ENCODE data around the gene TAS2R3. TPM values are rescaled to one million over a fixed set of nuclear protein-coding genes. Genes with fewer than 3 reads are reported as not detected.
"Not testable (repeated sequence)": the region's sequence is repeated elsewhere in the genome, so short reads cannot be mapped to it uniquely, and the experiment has no call there.

TAS2R3 gene
- total RNA-seq, 6 experiments from 2014 or later = 0.17 to 0.26 TPM; not detected in 4

DNA sequence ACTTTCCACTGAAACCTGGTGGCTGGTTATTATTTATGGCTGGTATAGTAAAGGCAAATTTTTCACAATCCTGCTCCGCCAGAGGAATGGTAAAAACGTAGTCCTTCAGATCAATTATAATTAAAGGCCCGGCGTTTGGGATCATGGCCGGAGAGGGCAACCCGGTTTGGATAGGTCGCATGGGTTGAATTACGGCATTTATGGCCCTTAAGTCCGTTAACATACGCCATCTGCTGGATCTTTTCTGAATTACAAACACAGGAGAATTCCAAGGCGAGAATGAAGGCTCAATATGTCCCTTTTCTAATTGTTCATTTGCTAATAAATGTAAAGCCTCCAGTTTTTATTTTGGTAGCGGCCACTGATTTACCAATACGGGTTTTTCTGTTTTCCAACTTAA lies 11.3 kb upstream of the TAS2R3 start:
- H3K27me3 Mint-ChIP-seq (ENCODE audit: insufficient read depth) = no peaks in the 10 kb centered on the region
- TF ChIP-seq, protein P1, sequence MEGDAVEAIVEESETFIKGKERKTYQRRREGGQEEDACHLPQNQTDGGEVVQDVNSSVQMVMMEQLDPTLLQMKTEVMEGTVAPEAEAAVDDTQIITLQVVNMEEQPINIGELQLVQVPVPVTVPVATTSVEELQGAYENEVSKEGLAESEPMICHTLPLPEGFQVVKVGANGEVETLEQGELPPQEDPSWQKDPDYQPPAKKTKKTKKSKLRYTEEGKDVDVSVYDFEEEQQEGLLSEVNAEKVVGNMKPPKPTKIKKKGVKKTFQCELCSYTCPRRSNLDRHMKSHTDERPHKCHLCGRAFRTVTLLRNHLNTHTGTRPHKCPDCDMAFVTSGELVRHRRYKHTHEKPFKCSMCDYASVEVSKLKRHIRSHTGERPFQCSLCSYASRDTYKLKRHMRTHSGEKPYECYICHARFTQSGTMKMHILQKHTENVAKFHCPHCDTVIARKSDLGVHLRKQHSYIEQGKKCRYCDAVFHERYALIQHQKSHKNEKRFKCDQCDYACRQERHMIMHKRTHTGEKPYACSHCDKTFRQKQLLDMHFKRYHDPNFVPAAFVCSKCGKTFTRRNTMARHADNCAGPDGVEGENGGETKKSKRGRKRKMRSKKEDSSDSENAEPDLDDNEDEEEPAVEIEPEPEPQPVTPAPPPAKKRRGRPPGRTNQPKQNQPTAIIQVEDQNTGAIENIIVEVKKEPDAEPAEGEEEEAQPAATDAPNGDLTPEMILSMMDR (IDR thresholded peaks at IDR 0.05) = peak; percentile 73
- no peaks in the 10 kb centered on the region for H3K4me1 Mint-ChIP-seq (ENCODE audit: low read depth)
- peaks cover 67% of the 10 kb centered on the region for H3K36me3 Mint-ChIP-seq (ENCODE audit: low read depth)
- no peak for DNase-seq
- no peak overlapping the region for H3K27ac Mint-ChIP-seq
- H3K4me3 Mint-ChIP-seq = no peak overlapping the region
- H3K9me3 Mint-ChIP-seq = peaks cover 37% of the 10 kb centered on the region

DNA sequence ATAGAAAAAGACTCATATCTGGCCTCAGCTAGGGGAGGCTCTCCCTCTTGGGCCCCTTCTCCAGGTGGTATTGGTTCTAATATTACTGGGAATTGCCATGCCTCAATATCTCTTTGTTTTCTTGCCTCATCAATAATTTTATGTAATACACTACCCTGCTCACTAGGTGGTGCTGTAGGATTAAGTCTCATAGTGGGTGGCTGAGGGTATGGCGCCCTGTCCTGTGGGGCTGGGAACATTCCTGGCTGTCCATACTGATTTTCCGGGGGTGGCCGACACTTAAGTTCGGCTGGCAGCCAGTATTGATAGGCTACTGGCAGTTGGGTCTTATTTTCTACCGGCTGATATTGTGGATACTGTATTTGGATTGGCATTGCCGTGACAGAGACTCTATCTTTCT lies 9.0 kb upstream of the TAS2R3 start:
- peak; percentile 30 for DNase-seq
- Mint-ChIP-seq H3K27me3 (ENCODE audit: insufficient read depth) (no peaks in the 10 kb centered on the region), H3K4me3 (no peak overlapping the region), H3K4me1 (ENCODE audit: low read depth) (no peaks in the 10 kb centered on the region), H3K27ac (no peak overlapping the region), H3K9me3 (peaks cover 35% of the 10 kb centered on the region), H3K36me3 (ENCODE audit: low read depth) (peaks cover 59% of the 10 kb centered on the region)
- TF ChIP-seq, protein P1 (IDR thresholded peaks at IDR 0.05) = peak; percentile 76

DNA sequence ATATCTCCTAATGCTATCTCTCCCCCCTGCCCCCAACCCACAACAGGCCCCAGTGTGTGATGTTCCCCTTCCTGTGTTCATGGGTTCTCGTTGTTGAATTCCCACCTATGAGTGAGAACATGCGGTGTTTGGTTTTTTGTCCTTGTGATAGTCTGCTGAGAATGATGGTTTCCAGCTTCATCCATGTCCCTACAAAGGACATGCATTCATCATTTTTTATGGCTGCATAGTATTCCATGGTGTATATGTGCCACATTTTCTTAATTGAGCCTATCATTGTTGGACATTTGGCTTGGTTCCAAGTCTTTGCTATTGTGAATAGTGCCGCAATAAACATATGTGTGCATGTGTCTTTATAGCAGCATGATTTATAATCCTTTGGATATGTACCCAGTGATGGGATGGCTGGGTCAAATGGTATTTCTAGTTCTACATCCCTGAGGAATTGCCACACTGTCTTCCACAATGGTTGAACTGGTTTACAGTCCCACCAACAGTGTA lies 6.2 kb downstream of the TAS2R3 start:
- H3K9me3 Mint-ChIP-seq; H3K36me3 Mint-ChIP-seq (ENCODE audit: low read depth); H3K4me1 Mint-ChIP-seq (ENCODE audit: low read depth); H3K4me3 Mint-ChIP-seq; H3K27ac Mint-ChIP-seq; DNase-seq; H3K27me3 Mint-ChIP-seq (ENCODE audit: insufficient read depth): not testable (repeated sequence)

DNA sequence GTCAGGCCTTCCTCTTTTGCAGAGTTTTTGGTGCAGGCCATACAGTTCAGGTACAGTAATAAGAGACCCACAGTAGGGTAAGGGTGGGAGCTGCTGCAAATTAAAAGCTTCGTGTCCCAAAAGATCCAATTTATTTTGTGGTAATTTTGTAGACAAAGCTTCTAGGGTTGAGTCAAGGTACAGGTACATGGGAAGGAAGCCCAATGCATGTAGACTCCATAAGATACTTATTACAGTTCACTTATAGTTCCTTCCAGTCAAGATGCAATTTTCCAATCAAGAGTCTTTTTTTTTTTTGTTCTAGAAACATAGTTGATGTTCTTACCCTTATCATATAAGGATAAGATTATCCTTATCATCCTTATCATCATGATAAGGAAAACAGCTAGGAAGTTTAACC lies 12.5 kb downstream of the TAS2R3 start, which contains the start of gene TAS2R4:
TAS2R4 (plus strand) TSS at position 301 of the 400 bp plus-strand sequence. CDS start 1,815 bp downstream, outside the sequence.
- no peak within 1 kb of the TSS for H3K27ac Mint-ChIP-seq
- TF ChIP-seq, protein P1 (IDR thresholded peaks at IDR 0.05) = no peak
- H3K36me3 Mint-ChIP-seq (ENCODE audit: low read depth) = peaks cover 8% of the 10 kb centered on the region
- H3K4me1 Mint-ChIP-seq (ENCODE audit: low read depth) = no peaks in the 10 kb centered on the region
- DNase-seq = no peak
- no peak within 1 kb of the TSS for H3K4me3 Mint-ChIP-seq
- H3K9me3 Mint-ChIP-seq = no peaks in the 10 kb centered on the region
- peaks cover 1% of the 10 kb centered on the region for H3K27me3 Mint-ChIP-seq (ENCODE audit: insufficient read depth)

DNA sequence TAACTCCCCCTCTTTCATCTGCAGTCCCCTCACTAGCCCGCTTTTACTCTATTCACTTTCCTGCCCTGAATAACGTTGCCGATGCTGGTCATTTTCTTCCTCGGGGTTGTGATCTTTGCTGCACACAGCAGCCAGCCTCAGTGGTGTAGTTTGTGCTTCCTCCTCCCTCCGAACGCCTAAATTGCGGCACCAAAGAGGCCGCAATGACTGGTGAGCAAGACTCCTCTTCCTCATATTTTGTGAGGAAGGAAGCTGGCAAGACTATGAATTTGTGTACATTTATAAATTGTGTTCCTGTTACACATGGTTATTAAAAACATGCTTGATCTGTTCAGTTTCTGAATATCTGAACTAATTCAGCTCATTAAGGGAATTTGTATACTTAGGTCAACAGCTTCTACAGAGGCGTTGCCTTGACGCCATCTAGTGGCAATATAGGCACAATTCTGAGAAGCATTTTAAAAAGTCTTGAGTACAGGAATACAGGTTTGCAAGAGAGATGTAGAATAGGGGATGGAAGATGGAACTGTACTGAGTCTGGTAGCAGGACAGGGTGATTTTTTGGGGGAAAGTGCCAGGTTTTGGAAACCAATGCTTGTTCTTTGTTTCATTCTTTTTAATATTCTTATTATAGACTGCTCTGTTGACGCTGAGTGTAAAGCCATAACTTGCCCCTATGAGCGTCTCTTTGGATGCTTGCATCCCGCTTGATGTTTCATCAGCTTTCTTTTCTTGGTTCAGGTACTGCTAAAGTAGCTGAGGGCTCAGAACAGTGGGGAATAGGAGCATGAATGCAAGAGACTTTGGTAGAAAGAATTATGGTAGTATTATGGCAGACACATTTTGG lies 22.0 kb downstream of the TAS2R3 start:
- Mint-ChIP-seq H3K9me3 (no peaks in the 10 kb centered on the region), H3K27me3 (ENCODE audit: insufficient read depth) (no peaks in the 10 kb centered on the region), H3K27ac (no peak overlapping the region), H3K4me3 (no peak overlapping the region), H3K36me3 (ENCODE audit: low read depth) (no peaks in the 10 kb centered on the region), H3K4me1 (ENCODE audit: low read depth) (no peaks in the 10 kb centered on the region)
- TF ChIP-seq, protein P1 (IDR thresholded peaks at IDR 0.05) = peak; percentile 86
- peak; percentile 39 for DNase-seq

DNA sequence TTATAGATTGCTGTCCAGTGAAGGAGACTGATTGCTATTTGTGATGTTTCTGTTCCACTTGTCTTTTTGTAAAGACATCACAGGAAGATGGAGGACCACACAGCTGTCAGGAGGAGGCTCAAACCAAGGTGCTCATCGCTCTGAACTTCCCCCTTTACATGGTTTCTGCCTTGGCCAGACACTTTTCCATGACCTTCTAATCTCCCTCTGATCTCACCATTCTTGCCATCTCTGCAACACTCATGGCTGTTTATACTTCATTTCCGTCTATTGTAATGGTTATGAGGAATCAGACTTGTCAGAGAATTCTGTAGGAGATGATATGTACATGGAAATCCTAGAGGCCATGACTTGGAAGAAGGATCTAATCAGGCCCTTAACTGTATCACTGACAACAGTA lies 24.4 kb downstream of the TAS2R3 start:
- DNase-seq = no peak
- Mint-ChIP-seq H3K36me3 (ENCODE audit: low read depth) (no peaks in the 10 kb centered on the region), H3K9me3 (no peaks in the 10 kb centered on the region), H3K4me1 (ENCODE audit: low read depth) (no peaks in the 10 kb centered on the region), H3K27me3 (ENCODE audit: insufficient read depth) (no peaks in the 10 kb centered on the region), H3K27ac (no peak overlapping the region), H3K4me3 (no peak overlapping the region)
- TF ChIP-seq, protein P1 (IDR thresholded peaks at IDR 0.05) = no peak
